Measurements from ENCODE around the gene TOP1. TPM values are rescaled to one million over a fixed set of nuclear protein-coding genes. Genes with fewer than 3 reads are reported as not detected.

Gene TOP1
- total RNA-seq, 3 donors from 2014 or later (not counting 1 experiment from before 2014, with no cell fraction given) = 32.2 to 36.3 (median 36.3) TPM

GRCh38 chr20:41079066-41079465 lies 50.4 kb downstream of the TOP1 start:
- Histone ChIP-seq H3K27ac (ENCODE audit: low read length) (no peak overlapping the region), H3K4me1 (ENCODE audit: control insufficient read depth, insufficient read depth, low read length) (no peaks in the 10 kb centered on the region), H3K9me3 (ENCODE audit: control insufficient read depth, insufficient read depth, low read length) (no peaks in the 10 kb centered on the region), H3K36me3 (ENCODE audit: control insufficient read depth, insufficient read depth, low read length) (peaks cover 50% of the 10 kb centered on the region), H3K4me3 (ENCODE audit: low read length) (no peak overlapping the region), H3K27me3 (ENCODE audit: control insufficient read depth, insufficient read depth, low read length) (no peaks in the 10 kb centered on the region)
- intact Hi-C loops (cut with micrococcal nuclease) = no loop called here
- Mint-ChIP-seq H3K4me3 (no peak overlapping the region), H3K27ac (peak overlapping the region; percentile 41 to 59), H3K4me1 (peaks cover 39 to 45% of the 10 kb centered on the region in 2 donors), H3K9me3 (no peaks in the 10 kb centered on the region), H3K36me3 (peaks cover 26% of the 10 kb centered on the region), H3K27me3 (ENCODE audit: low read depth in 2 of 2) (no peaks in the 10 kb centered on the region)
- TF ChIP-seq CTCF (IDR thresholded peaks at IDR 0.05) = no peak
- no peak for DNase-seq
- WGBS (ENCODE audit: insufficient coverage) = 92% methylated on average over 2 of the region's 2 CpGs
- no peak for ATAC-seq

- H3K36me3 Mint-ChIP-seq = peaks cover 35% of the 10 kb centered on the region
- no peak for ATAC-seq
- H3K27me3 ChIP-seq (ENCODE audit: control insufficient read depth, insufficient read depth, low read length) = no peaks in the 10 kb centered on the region
Measured at GRCh38 chr20:41080866-41081265, 52.2 kb downstream of the TOP1 start.

GRCh38 chr20:41081276-41081814 lies 52.7 kb downstream of the TOP1 start:
- H3K27me3 Mint-ChIP-seq (ENCODE audit: low read depth in 2 of 2) = no peaks in the 10 kb centered on the region
- Histone ChIP-seq H3K9me3 (ENCODE audit: control insufficient read depth, insufficient read depth, low read length) (no peaks in the 10 kb centered on the region), H3K4me1 (ENCODE audit: control insufficient read depth, insufficient read depth, low read length) (no peaks in the 10 kb centered on the region), H3K4me3 (ENCODE audit: low read length) (no peak overlapping the region), H3K36me3 (ENCODE audit: control insufficient read depth, insufficient read depth, low read length) (peaks cover 63% of the 10 kb centered on the region), H3K27ac (ENCODE audit: low read length) (no peak overlapping the region), H3K27me3 (ENCODE audit: control insufficient read depth, insufficient read depth, low read length) (no peaks in the 10 kb centered on the region)
- H3K4me3 Mint-ChIP-seq = no peak overlapping the region
- DNase-seq (peak in 1 of 2 donors; percentile 23), ATAC-seq (peak in 2 of 3 donors; percentile 42 to 69)
- H3K36me3 Mint-ChIP-seq = peaks cover 35% of the 10 kb centered on the region
- intact Hi-C loops (cut with micrococcal nuclease) = loop anchor here (5.0 kb wide), 1 partner anchor 34 kb away; no protein-coding TSS in a partner anchor
- peaks cover 26 to 27% of the 10 kb centered on the region in 2 donors for H3K4me1 Mint-ChIP-seq
- TF ChIP-seq CTCF (IDR thresholded peaks at IDR 0.05) = no peak
- H3K27ac Mint-ChIP-seq = peak overlapping the region in 1 of 2 donors; percentile 3
- H3K9me3 Mint-ChIP-seq = no peaks in the 10 kb centered on the region

More at GRCh38 chr20:41080866-41081265, 52.2 kb downstream of the TOP1 start:
- no CpG with 5 or more reads among the region's 2 CpGs for WGBS (ENCODE audit: insufficient coverage)
- no peaks in the 10 kb centered on the region for H3K9me3 ChIP-seq (ENCODE audit: control insufficient read depth, insufficient read depth, low read length)
- Mint-ChIP-seq H3K27ac (peak overlapping the region in 1 of 2 donors; percentile 3), H3K9me3 (no peaks in the 10 kb centered on the region), H3K4me1 (peaks cover 30 to 31% of the 10 kb centered on the region in 2 donors), H3K4me3 (no peak overlapping the region), H3K27me3 (ENCODE audit: low read depth in 2 of 2) (no peaks in the 10 kb centered on the region)
- no peak overlapping the region for H3K27ac ChIP-seq (ENCODE audit: low read length)
- no peak for DNase-seq
- no peak overlapping the region for H3K4me3 ChIP-seq (ENCODE audit: low read length)
- TF ChIP-seq CTCF (IDR thresholded peaks at IDR 0.05) = no peak
- intact Hi-C loops (cut with micrococcal nuclease) = loop anchor here (5.0 kb wide), 1 partner anchor 34 kb away; no protein-coding TSS in a partner anchor
- peaks cover 65% of the 10 kb centered on the region for H3K36me3 ChIP-seq (ENCODE audit: control insufficient read depth, insufficient read depth, low read length)
- no peaks in the 10 kb centered on the region for H3K4me1 ChIP-seq (ENCODE audit: control insufficient read depth, insufficient read depth, low read length)

- Histone ChIP-seq H3K4me1 (ENCODE audit: control insufficient read depth, insufficient read depth, low read length) (no peaks in the 10 kb centered on the region), H3K36me3 (ENCODE audit: control insufficient read depth, insufficient read depth, low read length) (peaks cover 66% of the 10 kb centered on the region), H3K27ac (ENCODE audit: low read length) (no peak overlapping the region), H3K4me3 (ENCODE audit: low read length) (no peak overlapping the region), H3K9me3 (ENCODE audit: control insufficient read depth, insufficient read depth, low read length) (no peaks in the 10 kb centered on the region), H3K27me3 (ENCODE audit: control insufficient read depth, insufficient read depth, low read length) (no peaks in the 10 kb centered on the region)
- Mint-ChIP-seq H3K4me1 (peaks cover 30 to 32% of the 10 kb centered on the region in 2 donors), H3K27ac (no peak overlapping the region), H3K36me3 (peaks cover 32% of the 10 kb centered on the region), H3K9me3 (no peaks in the 10 kb centered on the region), H3K4me3 (no peak overlapping the region), H3K27me3 (ENCODE audit: low read depth in 2 of 2) (no peaks in the 10 kb centered on the region)
- TF ChIP-seq CTCF (IDR thresholded peaks at IDR 0.05) = no peak
- intact Hi-C loops (cut with micrococcal nuclease) = loop anchor here (5.0 kb wide), 1 partner anchor 35 kb away; no protein-coding TSS in a partner anchor
- WGBS (ENCODE audit: insufficient coverage) = 92% methylated on average over 2 of the region's 2 CpGs
- DNase-seq (no peak), ATAC-seq (no peak)
Measured at GRCh38 chr20:41082306-41082705, 53.7 kb downstream of the TOP1 start.
